ENCODE results near the gene DNAI2.

DNA sequence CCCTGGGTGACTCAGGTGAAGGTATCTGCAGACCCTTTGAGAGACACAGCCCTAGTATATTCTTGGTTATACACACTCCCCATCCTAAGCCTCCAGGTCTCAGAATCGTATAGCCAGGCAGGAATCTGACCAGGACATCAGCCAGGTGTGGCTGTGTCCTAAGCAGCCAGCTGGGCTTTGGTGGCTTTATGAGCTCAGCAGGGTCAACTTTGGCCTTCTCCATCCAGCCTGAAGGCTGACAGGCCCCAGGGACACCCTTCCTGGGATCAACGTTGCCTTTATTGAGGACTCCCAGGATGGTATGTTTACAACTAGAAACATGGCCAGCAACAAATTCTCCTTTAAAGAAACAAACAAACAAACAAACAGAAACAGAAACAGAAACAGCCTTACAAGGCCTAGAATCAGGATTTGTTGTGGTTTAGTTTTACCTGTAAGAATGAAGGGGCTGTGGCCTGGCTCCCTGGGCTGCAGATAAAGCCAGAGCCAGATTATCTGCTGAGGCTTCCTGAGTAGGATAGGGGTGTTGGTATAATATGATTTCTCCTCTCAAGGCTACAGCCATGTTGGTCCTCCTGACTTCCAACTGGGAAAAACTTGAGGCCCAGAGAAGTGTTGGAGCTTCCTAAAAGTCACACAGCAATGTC lies 60.5 kb downstream of the DNAI2 start:
- TF ChIP-seq, protein P1, sequence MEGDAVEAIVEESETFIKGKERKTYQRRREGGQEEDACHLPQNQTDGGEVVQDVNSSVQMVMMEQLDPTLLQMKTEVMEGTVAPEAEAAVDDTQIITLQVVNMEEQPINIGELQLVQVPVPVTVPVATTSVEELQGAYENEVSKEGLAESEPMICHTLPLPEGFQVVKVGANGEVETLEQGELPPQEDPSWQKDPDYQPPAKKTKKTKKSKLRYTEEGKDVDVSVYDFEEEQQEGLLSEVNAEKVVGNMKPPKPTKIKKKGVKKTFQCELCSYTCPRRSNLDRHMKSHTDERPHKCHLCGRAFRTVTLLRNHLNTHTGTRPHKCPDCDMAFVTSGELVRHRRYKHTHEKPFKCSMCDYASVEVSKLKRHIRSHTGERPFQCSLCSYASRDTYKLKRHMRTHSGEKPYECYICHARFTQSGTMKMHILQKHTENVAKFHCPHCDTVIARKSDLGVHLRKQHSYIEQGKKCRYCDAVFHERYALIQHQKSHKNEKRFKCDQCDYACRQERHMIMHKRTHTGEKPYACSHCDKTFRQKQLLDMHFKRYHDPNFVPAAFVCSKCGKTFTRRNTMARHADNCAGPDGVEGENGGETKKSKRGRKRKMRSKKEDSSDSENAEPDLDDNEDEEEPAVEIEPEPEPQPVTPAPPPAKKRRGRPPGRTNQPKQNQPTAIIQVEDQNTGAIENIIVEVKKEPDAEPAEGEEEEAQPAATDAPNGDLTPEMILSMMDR (IDR thresholded peaks at IDR 0.05; ENCODE audit: poor library complexity, severe bottlenecking), result no peak
- TF ChIP-seq POLR2AphosphoS5 (IDR thresholded peaks at IDR 0.05) (no peak), MXI1 (conservative IDR thresholded peaks at IDR 0.05; ENCODE audit: poor library complexity, severe bottlenecking) (no peak), EZH2 (IDR thresholded peaks at IDR 0.05; ENCODE audit: borderline replicate concordance, insufficient read depth, low read length, poor library complexity, severe bottlenecking) (no peak), RAD21 (conservative IDR thresholded peaks at IDR 0.05) (no peak), SMC3 (conservative IDR thresholded peaks at IDR 0.05; ENCODE audit: poor library complexity) (no peak), TAF1 (IDR thresholded peaks at IDR 0.05; ENCODE audit: low read depth) (no peak)

Measured in neural cell (in vitro differentiated cells).